Gastrocnemius medialis (tissue), 4 donors: ENCODE measurements around the gene PALLD. TPM values are rescaled to one million over a fixed set of nuclear protein-coding genes. Genes with fewer than 3 reads are reported as not detected.

Experiments
- ATAC-seq, 2 donors: fragments of 150-250 bp; one replicate each; pipeline ENCODE4 v1.9.1; 2016
- DNase-seq, 2 donors: peaks; one replicate each; pipeline ENCODE4 v3.0.0-alpha.2; 2019
- H3K27ac ChIP-seq, 4 donors: fragments of 200-600 bp; sonication (generic); 1 replicate in 1 of 4; 2 replicates in 3 of 4; pipeline ENCODE4 v1.5.1; 2016 to 2018; ENCODE audit warnings: mild to moderate bottlenecking in 2 of 4, moderate library complexity in 1 of 4
- H3K27me3 ChIP-seq, 3 donors: fragments of 200-600 bp; sonication (generic) in 2 of 3; 1 replicate in 1 of 3; 2 replicates in 2 of 3; pipeline versions ENCODE4 v1.5.1 to v1.6.0; 2016 to 2019; ENCODE audit warnings: mild to moderate bottlenecking in 1 of 3, moderate library complexity in 1 of 3
- H3K36me3 ChIP-seq, 2 donors: fragments of 200-600 bp; sonication (generic) in 1 of 2; one replicate each; pipeline ENCODE4 v1.5.1; 2017 to 2018
- H3K4me1 ChIP-seq, 2 donors: fragments of 200-600 bp; sonication (generic) in 1 of 2; one replicate each; pipeline ENCODE4 v1.5.1; 2016 to 2017; ENCODE audit warnings: mild to moderate bottlenecking in 2 of 2
- H3K4me3 ChIP-seq, 4 donors: fragments of 200-600 bp; sonication (generic) in 3 of 4; 1 replicate in 1 of 4; 2 replicates in 3 of 4; pipeline ENCODE4 v1.5.1; 2016 to 2019; ENCODE audit warnings: mild to moderate bottlenecking in 2 of 4
- H3K9me3 ChIP-seq, 3 donors: fragments of 200-600 bp; sonication (generic) in 2 of 3; 1 replicate in 1 of 3; 2 replicates in 2 of 3; pipeline ENCODE4 v1.5.1; 2016 to 2019
- POLR2A ChIP-seq, 2 donors: fragments of 450-650 bp; IDR thresholded peaks; one replicate each; pipeline ENCODE4 v1.6.1; 2017; ENCODE audit warnings: antibody characterized with exemption in 2 of 2, mild to moderate bottlenecking in 2 of 2, moderate library complexity in 2 of 2
- in situ Hi-C, 4 donors: fragments of 200-750 bp; cut with MboI; loops; one replicate each; pipeline versions ENCODE4 v1.15.0 to v1.8.0; 2017; ENCODE audit warnings: low sequenced_read_pairs in 4 of 4
- intact Hi-C: fragments of 100-400 bp; cut with DNase I; formaldehyde crosslinking; loops from one replicate; pipeline ENCODE4 v1.15.1; 2023; ENCODE audit warnings: low total_unique reads
- total RNA-seq, 4 donors: library from RNA; depleted of rRNA; stranded (reverse); fragments of >200 nt; gene quantifications; one replicate each; pipeline versions ENCODE4 v1.1.0 to v1.2.3, GENCODE V29; 2016
- TF ChIP-seq, protein P1 (sequence below), 5 experiments: fragments of 450-650 bp in 3 of 5; fragments of 200-600 bp in 2 of 5; sonication (generic) in 2 of 5; IDR thresholded peaks in 4 of 5; conservative IDR thresholded peaks in 1 of 5; 1 replicate in 4 of 5; 2 replicates in 1 of 5; pipeline ENCODE4 v1.5.1; 2016 to 2019; ENCODE audit warnings: antibody characterized with exemption in 5 of 5, mild to moderate bottlenecking in 3 of 5, moderate library complexity in 3 of 5

The PALLD gene
- total RNA-seq, 4 donors from 2014 or later, result 165 to 439 (median 319) TPM

DNA sequence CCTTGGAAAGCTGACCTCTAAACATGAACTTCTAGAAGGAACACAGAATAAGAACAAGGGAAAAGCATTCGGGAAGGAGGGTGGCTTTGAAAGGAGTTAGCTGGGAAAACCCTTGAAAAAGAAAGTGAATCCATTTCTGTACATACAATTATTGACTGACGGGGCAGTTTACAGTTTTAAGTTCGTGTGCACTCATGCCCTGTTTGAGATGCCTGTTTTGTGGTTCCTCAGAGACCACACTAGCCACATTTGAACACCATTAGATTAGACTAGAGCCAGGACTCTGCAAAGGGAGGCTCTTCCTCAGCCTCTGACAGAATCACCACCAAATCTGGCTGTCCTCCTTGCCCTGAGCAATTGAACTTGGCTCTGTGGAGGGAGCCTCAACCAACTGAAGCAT is 158.3 kb downstream of the PALLD start:
- Histone ChIP-seq H3K27me3 (no peaks in the 10 kb centered on the region), H3K4me3 (no peak overlapping the region), H3K9me3 (no peaks in the 10 kb centered on the region), H3K27ac (peak overlapping the region; percentile 29 to 67 (median 58)), H3K36me3 (no peaks in the 10 kb centered on the region), H3K4me1 (peaks cover 35 to 37% of the 10 kb centered on the region in 2 donors)
- no peak for DNase-seq
- no peak for ATAC-seq
- TF ChIP-seq, protein P1, sequence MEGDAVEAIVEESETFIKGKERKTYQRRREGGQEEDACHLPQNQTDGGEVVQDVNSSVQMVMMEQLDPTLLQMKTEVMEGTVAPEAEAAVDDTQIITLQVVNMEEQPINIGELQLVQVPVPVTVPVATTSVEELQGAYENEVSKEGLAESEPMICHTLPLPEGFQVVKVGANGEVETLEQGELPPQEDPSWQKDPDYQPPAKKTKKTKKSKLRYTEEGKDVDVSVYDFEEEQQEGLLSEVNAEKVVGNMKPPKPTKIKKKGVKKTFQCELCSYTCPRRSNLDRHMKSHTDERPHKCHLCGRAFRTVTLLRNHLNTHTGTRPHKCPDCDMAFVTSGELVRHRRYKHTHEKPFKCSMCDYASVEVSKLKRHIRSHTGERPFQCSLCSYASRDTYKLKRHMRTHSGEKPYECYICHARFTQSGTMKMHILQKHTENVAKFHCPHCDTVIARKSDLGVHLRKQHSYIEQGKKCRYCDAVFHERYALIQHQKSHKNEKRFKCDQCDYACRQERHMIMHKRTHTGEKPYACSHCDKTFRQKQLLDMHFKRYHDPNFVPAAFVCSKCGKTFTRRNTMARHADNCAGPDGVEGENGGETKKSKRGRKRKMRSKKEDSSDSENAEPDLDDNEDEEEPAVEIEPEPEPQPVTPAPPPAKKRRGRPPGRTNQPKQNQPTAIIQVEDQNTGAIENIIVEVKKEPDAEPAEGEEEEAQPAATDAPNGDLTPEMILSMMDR (IDR thresholded peaks at IDR 0.05 in 4 of 5, conservative IDR thresholded peaks at IDR 0.05 in 1 of 5), result no peak
- no peak for TF ChIP-seq POLR2A (IDR thresholded peaks at IDR 0.05)
- intact Hi-C loops, result no loop called here
- in situ Hi-C loops, result no loop called here

DNA sequence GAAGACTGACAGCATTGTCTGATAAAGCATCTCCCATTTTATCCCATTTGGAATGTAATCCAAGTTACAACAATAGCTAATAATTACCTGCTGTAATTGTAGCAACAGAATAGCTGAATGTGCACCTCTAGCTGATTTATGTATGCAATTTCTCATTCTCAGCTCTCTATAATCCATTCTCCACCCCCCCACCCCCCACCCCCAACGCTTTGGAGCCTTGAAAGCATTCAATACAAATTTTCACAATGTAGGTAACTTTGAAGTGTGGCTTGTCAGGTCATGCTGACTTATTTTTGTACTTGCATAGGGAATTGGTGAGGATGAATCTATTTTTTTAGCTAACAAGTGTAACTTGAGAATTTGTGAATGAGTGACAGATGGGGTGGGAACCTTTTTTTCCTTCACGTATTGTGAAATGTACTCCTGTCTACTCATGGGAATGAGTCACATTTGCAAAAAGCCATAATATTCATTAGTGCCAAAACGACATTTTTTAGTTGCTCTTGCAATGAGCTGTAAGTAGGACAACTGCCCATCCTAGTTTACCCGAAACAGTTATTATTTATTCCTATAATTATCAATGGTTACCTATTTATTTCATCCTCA is 159.3 kb downstream of the PALLD start:
- no peaks in the 10 kb centered on the region for H3K36me3 ChIP-seq
- no peaks in the 10 kb centered on the region for H3K27me3 ChIP-seq
- TF ChIP-seq, protein P1 (IDR thresholded peaks at IDR 0.05 in 4 of 5, conservative IDR thresholded peaks at IDR 0.05 in 1 of 5), result no peak
- TF ChIP-seq POLR2A (IDR thresholded peaks at IDR 0.05), result no peak
- peak overlapping the region; percentile 29 to 67 (median 63) for H3K27ac ChIP-seq
- intact Hi-C loops, result loop anchor here (2.0 kb wide), 1 partner anchor 19 kb away; no protein-coding TSS in a partner anchor
- H3K9me3 ChIP-seq, result no peaks in the 10 kb centered on the region
- ATAC-seq (peak; percentile 90 to 91), DNase-seq (no peak)
- in situ Hi-C loops, result no loop called here
- no peak overlapping the region for H3K4me3 ChIP-seq
- peaks cover 39 to 46% of the 10 kb centered on the region in 2 donors for H3K4me1 ChIP-seq

DNA sequence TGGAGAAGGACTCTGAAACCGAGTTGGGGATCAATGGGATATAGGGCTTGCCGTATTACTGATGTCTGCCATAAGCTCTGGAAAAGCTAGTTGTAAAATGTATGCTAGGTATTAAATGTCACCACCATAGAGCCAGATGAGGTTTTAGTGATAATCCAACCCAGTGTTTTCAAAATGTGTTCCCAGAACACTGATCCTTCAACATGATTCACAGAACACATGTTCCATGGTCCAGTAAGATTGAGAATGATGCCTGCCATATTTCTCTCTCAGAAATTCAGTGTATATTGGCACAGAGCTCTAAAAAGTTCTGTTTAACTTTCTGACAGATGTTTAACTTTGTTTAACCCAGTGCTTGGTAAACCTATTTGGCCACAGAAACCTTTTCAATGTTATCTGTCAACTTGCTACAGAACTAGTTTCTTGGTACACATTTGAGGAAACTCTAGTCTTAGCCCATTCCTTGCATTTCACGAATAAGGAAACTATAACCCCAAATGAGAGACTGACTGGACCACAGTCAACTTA is 160.2 kb downstream of the PALLD start:
- no peaks in the 10 kb centered on the region for H3K9me3 ChIP-seq
- in situ Hi-C loops, result no loop called here
- no peak overlapping the region for H3K4me3 ChIP-seq
- intact Hi-C loops, result loop anchor here (2.0 kb wide), 1 partner anchor 18 kb away; no protein-coding TSS in a partner anchor
- TF ChIP-seq, protein P1 (IDR thresholded peaks at IDR 0.05 in 4 of 5, conservative IDR thresholded peaks at IDR 0.05 in 1 of 5), result no peak
- no peak for TF ChIP-seq POLR2A (IDR thresholded peaks at IDR 0.05)
- H3K27ac ChIP-seq, result peak overlapping the region; percentile 14 to 67 (median 63)
- H3K4me1 ChIP-seq, result peaks cover 40 to 53% of the 10 kb centered on the region in 2 donors
- ATAC-seq (peak; percentile 18 to 79), DNase-seq (no peak)
- no peaks in the 10 kb centered on the region for H3K27me3 ChIP-seq
- H3K36me3 ChIP-seq, result no peaks in the 10 kb centered on the region

DNA sequence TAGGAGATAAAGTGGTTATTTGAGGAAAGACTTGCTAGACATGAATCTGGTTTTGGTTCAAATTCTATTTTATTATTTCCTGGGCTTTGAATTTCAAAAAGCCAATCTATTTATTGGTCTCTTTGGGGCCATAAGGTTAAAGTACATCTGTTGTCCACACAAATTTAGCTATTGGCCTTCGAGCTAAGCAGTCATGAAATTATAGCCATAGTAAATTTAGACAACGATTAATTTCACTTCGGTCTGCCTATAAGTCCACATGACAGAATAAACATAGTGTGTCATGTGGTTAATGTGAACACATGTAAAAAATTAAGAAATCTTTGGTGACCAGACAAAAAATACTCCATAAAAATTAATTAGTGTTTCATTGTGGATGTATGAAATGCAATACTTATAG is 161.9 kb downstream of the PALLD start:
- Histone ChIP-seq H3K9me3 (no peaks in the 10 kb centered on the region), H3K4me1 (peaks cover 40 to 68% of the 10 kb centered on the region in 2 donors), H3K4me3 (no peak overlapping the region), H3K36me3 (no peaks in the 10 kb centered on the region), H3K27me3 (no peaks in the 10 kb centered on the region), H3K27ac (peak overlapping the region in 3 of 4 donors; percentile 10 to 67 (median 61))
- TF ChIP-seq, protein P1 (IDR thresholded peaks at IDR 0.05 in 4 of 5, conservative IDR thresholded peaks at IDR 0.05 in 1 of 5), result no peak
- no peak for TF ChIP-seq POLR2A (IDR thresholded peaks at IDR 0.05)
- ATAC-seq, result no peak
- no peak for DNase-seq
- in situ Hi-C loops (no loop called here), intact Hi-C loops (no loop called here)
